ENCODE results near the gene SIN3A.

Gene SIN3A

GRCh38 chr15:75369897-75370581, 81.5 kb downstream of the SIN3A start:
- TF ChIP-seq EZH2phosphoT487 (IDR thresholded peaks at IDR 0.05; ENCODE audit: borderline replicate concordance, low read length) (no peak), CTCF (IDR thresholded peaks at IDR 0.05; ENCODE audit: low read depth, low read length, poor library complexity, severe bottlenecking) (no peak)
- H3K36me3 ChIP-seq (ENCODE audit: control insufficient read depth, low read length) = peaks cover 70% of the 10 kb centered on the region
- H3K4me3 ChIP-seq (ENCODE audit: low read length) = peak overlapping the region; percentile 73

GRCh38 chr15:75368689-75369239, 82.7 kb downstream of the SIN3A start:
- H3K4me1 ChIP-seq (ENCODE audit: control insufficient read depth, low read length) = peaks cover 25% of the 10 kb centered on the region
- H3K27me3 ChIP-seq (ENCODE audit: control insufficient read depth, low read length) = no peaks in the 10 kb centered on the region
- peak overlapping the region; percentile 90 for H3K27ac ChIP-seq (ENCODE audit: low read depth, low read length)
- H3F3A ChIP-seq (ENCODE audit: control insufficient read depth, insufficient read depth) = peaks cover 26% of the 10 kb centered on the region
- H3K36me3 ChIP-seq (ENCODE audit: control insufficient read depth, low read length) = peaks cover 57% of the 10 kb centered on the region
- peaks cover 21% of the 10 kb centered on the region for H3K79me2 ChIP-seq (ENCODE audit: control insufficient read depth, low read length)
- H3K9me2 ChIP-seq (replicated peaks; ENCODE audit: control insufficient read depth, low read length) = no peaks in the 10 kb centered on the region
- no peaks in the 10 kb centered on the region for H3K9me3 ChIP-seq (ENCODE audit: control insufficient read depth, insufficient read depth, low read length)
- H3K4me2 ChIP-seq (ENCODE audit: low read length) = peak overlapping the region; percentile 68
- peak overlapping the region; percentile 73 for H3K4me3 ChIP-seq (ENCODE audit: low read length)
- H4K20me1 ChIP-seq (ENCODE audit: control insufficient read depth, insufficient read depth, low read depth, low read length) = no peaks in the 10 kb centered on the region
- no peak for TF ChIP-seq CTCF (IDR thresholded peaks at IDR 0.05; ENCODE audit: low read depth, low read length, poor library complexity, severe bottlenecking)
- TF ChIP-seq EZH2phosphoT487 (IDR thresholded peaks at IDR 0.05; ENCODE audit: borderline replicate concordance, low read length) = no peak

More at GRCh38 chr15:75369897-75370581, 81.5 kb downstream of the SIN3A start:
- H3K9me3 ChIP-seq (ENCODE audit: control insufficient read depth, insufficient read depth, low read length) = no peaks in the 10 kb centered on the region
- H3F3A ChIP-seq (ENCODE audit: control insufficient read depth, insufficient read depth) = peaks cover 26% of the 10 kb centered on the region
- peaks cover 26% of the 10 kb centered on the region for H3K79me2 ChIP-seq (ENCODE audit: control insufficient read depth, low read length)
- no peaks in the 10 kb centered on the region for H3K27me3 ChIP-seq (ENCODE audit: control insufficient read depth, low read length)
- H3K4me2 ChIP-seq (ENCODE audit: low read length) = peak overlapping the region; percentile 68
- H3K9me2 ChIP-seq (replicated peaks; ENCODE audit: control insufficient read depth, low read length) = no peaks in the 10 kb centered on the region
- peaks cover 25% of the 10 kb centered on the region for H3K4me1 ChIP-seq (ENCODE audit: control insufficient read depth, low read length)
- H3K27ac ChIP-seq (ENCODE audit: low read depth, low read length) = no peak overlapping the region
- H4K20me1 ChIP-seq (ENCODE audit: control insufficient read depth, insufficient read depth, low read depth, low read length) = no peaks in the 10 kb centered on the region

- Histone ChIP-seq H3K4me3 (ENCODE audit: low read length) (peak within 1 kb of the TSS; percentile 73), H3K36me3 (ENCODE audit: control insufficient read depth, low read length) (peaks cover 52% of the 10 kb centered on the region)
- TF ChIP-seq CTCF (IDR thresholded peaks at IDR 0.05; ENCODE audit: low read depth, low read length, poor library complexity, severe bottlenecking) (peak; percentile 87), EZH2phosphoT487 (IDR thresholded peaks at IDR 0.05; ENCODE audit: borderline replicate concordance, low read length) (no peak)
Measured at GRCh38 chr15:75367913-75368688, 83.4 kb downstream of the SIN3A start, which contains the start of gene MAN2C1. MAN2C1 (minus strand) TSS chr15:75368607; CDS start chr15:75368583, 24 bp downstream.

More at GRCh38 chr15:75367913-75368688, 83.4 kb downstream of the SIN3A start, which contains the start of gene MAN2C1:
- H3K4me2 ChIP-seq (ENCODE audit: low read length) = peak within 1 kb of the TSS; percentile 68
- peak within 1 kb of the TSS; percentile 90 for H3K27ac ChIP-seq (ENCODE audit: low read depth, low read length)
- peaks cover 22% of the 10 kb centered on the region for H3F3A ChIP-seq (ENCODE audit: control insufficient read depth, insufficient read depth)
- no peaks in the 10 kb centered on the region for H3K9me2 ChIP-seq (replicated peaks; ENCODE audit: control insufficient read depth, low read length)
- no peaks in the 10 kb centered on the region for H4K20me1 ChIP-seq (ENCODE audit: control insufficient read depth, insufficient read depth, low read depth, low read length)
- no peaks in the 10 kb centered on the region for H3K9me3 ChIP-seq (ENCODE audit: control insufficient read depth, insufficient read depth, low read length)
- H3K4me1 ChIP-seq (ENCODE audit: control insufficient read depth, low read length) = peaks cover 26% of the 10 kb centered on the region
- H3K27me3 ChIP-seq (ENCODE audit: control insufficient read depth, low read length) = no peaks in the 10 kb centered on the region
- H3K79me2 ChIP-seq (ENCODE audit: control insufficient read depth, low read length) = peaks cover 20% of the 10 kb centered on the region
